Naive thymus-derived CD4-positive, alpha-beta T cell (primary cell): ENCODE data around the gene SUSD6. TPM values are rescaled to one million over a fixed set of nuclear protein-coding genes. Genes with fewer than 3 reads are reported as not detected.

Experiments
- ATAC-seq: fragments of 150-1000 bp; cut with Tn5 transposase; 2 replicates; pipeline ENCODE4 v1.10.0; 2021; ENCODE audit warnings: mild to moderate bottlenecking, moderate library complexity
- CTCF ChIA-PET: fragments of 350-600 bp; sonication (Branson Sonifier 250); formaldehyde crosslinking; loops from one replicate; lab custom pipeline; 2021; ENCODE audit warnings: antibody characterized with exemption; lab: Charles Lee
- POLR2A ChIA-PET: fragments of 350-600 bp; sonication (Branson Sonifier 250); formaldehyde crosslinking; loops from one replicate; lab custom pipeline; 2021; ENCODE audit warnings: antibody characterized with exemption, inconsistent platforms; lab: Charles Lee
- DNase-seq, 9 donors: peaks; one replicate each; pipeline versions ENCODE4 v3.0.0 to v3.0.0-alpha.2; 2020 to 2022; ENCODE audit warnings: mixed read lengths in 1 of 9
- H3K27ac ChIP-seq: one replicate; pipeline ENCODE4 v1.7.0; 2013; ENCODE audit warnings: mild to moderate bottlenecking, low read depth, low read length, moderate library complexity
- H3K27me3 ChIP-seq, 2 donors: one replicate each; pipeline ENCODE4 v1.7.0; 2013; ENCODE audit warnings: low read length in 2 of 2, mild to moderate bottlenecking in 2 of 2, moderate library complexity in 2 of 2; ENCODE audit not compliant: control insufficient read depth in 2 of 2, insufficient read depth in 2 of 2
- H3K36me3 ChIP-seq, 3 experiments: 1 replicate in 2 of 3; 2 replicates in 1 of 3; pipeline ENCODE4 v1.7.0; 2013; ENCODE audit warnings: low read length in 3 of 3, mild to moderate bottlenecking in 3 of 3, moderate library complexity in 1 of 3; ENCODE audit not compliant: insufficient read depth in 3 of 3, control insufficient read depth in 2 of 3
- H3K4me1 ChIP-seq, 2 donors: one replicate each; pipeline ENCODE4 v1.7.0; 2013; ENCODE audit warnings: low read length in 2 of 2, mild to moderate bottlenecking in 2 of 2, moderate library complexity in 1 of 2; ENCODE audit not compliant: control insufficient read depth in 2 of 2, insufficient read depth in 2 of 2
- H3K4me3 ChIP-seq: 2 replicates; pipeline ENCODE4 v1.7.0; 2013; ENCODE audit warnings: mild to moderate bottlenecking, low read length
- H3K9me3 ChIP-seq, 3 experiments: 1 replicate in 2 of 3; 2 replicates in 1 of 3; pipeline ENCODE4 v1.7.0; 2013; ENCODE audit warnings: low read length in 3 of 3; ENCODE audit not compliant: control insufficient read depth in 2 of 3
- H3K27ac Mint-ChIP-seq, 9 donors: one replicate each; pipeline ENCODE4 v1.8.0; 2020 to 2022; ENCODE audit warnings: mixed read lengths in 9 of 9, mild to moderate bottlenecking in 8 of 9, moderate library complexity in 5 of 9, inconsistent platforms in 2 of 9
- H3K27me3 Mint-ChIP-seq, 5 donors: one replicate each; pipeline ENCODE4 v1.8.0; 2021 to 2022; ENCODE audit warnings: mixed read lengths in 5 of 5, mild to moderate bottlenecking in 1 of 5
- H3K36me3 Mint-ChIP-seq, 5 donors: one replicate each; pipeline ENCODE4 v1.8.0; 2020 to 2022; ENCODE audit warnings: mixed read lengths in 5 of 5, mild to moderate bottlenecking in 3 of 5, inconsistent platforms in 1 of 5
- H3K4me1 Mint-ChIP-seq, 7 donors: one replicate each; pipeline ENCODE4 v1.8.0; 2020 to 2022; ENCODE audit warnings: mixed read lengths in 7 of 7, mild to moderate bottlenecking in 3 of 7, inconsistent platforms in 1 of 7
- H3K4me3 Mint-ChIP-seq, 10 donors: one replicate each; pipeline ENCODE4 v1.8.0; 2020 to 2022; ENCODE audit warnings: mild to moderate bottlenecking in 10 of 10, mixed read lengths in 10 of 10, moderate library complexity in 6 of 10, inconsistent platforms in 2 of 10
- H3K9me3 Mint-ChIP-seq, 11 donors: one replicate each; pipeline ENCODE4 v1.8.0; 2020 to 2022; ENCODE audit warnings: mixed read lengths in 11 of 11, mild to moderate bottlenecking in 4 of 11, inconsistent platforms in 1 of 11, moderate library complexity in 1 of 11
- intact Hi-C, 2 donors: fragments of 100-400 bp; cut with micrococcal nuclease; formaldehyde crosslinking; loops; one replicate each; pipeline ENCODE4 v1.15.1; 2023
- polyA plus RNA-seq, 2 donors: library from polyadenylated mRNA; unstranded; fragments of 300-500 nt; fragmentation: Illumina TruSeq; gene quantifications; one replicate each; pipeline ENCODE4 v1.2.3, GENCODE V29; 2021
- total RNA-seq, 6 experiments: library from RNA in 5 of 6; stranded (reverse) in 5 of 6; gene quantifications; 1 replicate in 5 of 6; 2 replicates in 1 of 6; pipeline ENCODE4 v1.2.3 and lab custom pipeline; 2021 to 2026

Gene SUSD6
- total and polyA plus RNA-seq, 7 experiments from 2014 or later, result 4.3 to 90.8 (median 44.6) TPM

DNA sequence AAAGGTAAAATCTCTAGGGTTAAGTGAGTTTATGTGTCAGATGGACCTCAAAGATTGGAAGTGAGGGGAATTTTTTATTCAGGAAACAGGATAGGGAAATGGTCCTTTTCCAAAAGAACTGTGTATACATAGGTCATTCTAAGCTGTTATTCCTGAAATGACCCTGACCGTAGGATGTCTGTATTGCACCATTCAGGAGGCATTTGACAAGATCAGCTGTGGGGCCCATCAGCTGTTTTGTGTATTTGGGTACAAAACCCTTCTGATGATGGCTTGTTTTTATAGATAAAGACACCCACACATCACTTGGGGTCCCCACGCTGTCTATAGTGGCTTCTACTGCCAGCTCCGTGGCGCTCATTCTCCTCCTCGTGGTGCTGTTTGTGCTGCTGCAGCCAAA, 92.9 kb downstream of the SUSD6 start:
- intact Hi-C loops, result no loop called here
- ATAC-seq (no peak), DNase-seq (no peak)
- Mint-ChIP-seq H3K27ac (peak overlapping the region in 2 of 9 donors; percentile 47 to 53), H3K4me3 (peak overlapping the region in 1 of 10 donors; percentile 5), H3K36me3 (peaks cover 0 to 46% (median 22%) of the 10 kb centered on the region in 5 donors), H3K27me3 (no peaks in the 10 kb centered on the region), H3K4me1 (peaks cover 36 to 82% (median 53%) of the 10 kb centered on the region in 7 donors), H3K9me3 (no peaks in the 10 kb centered on the region)
- Histone ChIP-seq H3K4me3 (no peak overlapping the region), H3K4me1 (peaks cover 4% of the 10 kb centered on the region in 2 donors), H3K9me3 (no peaks in the 10 kb centered on the region), H3K36me3 (peaks cover 0 to 47% (median 18%) of the 10 kb centered on the region in 3 experiments), H3K27ac (no peak overlapping the region), H3K27me3 (no peaks in the 10 kb centered on the region)
- ChIA-PET CTCF (interaction anchor here (0.6 to 1.1 kb wide), 4 partner anchors 12 to 92 kb away, joined by 3 to 4 read pairs (median 3); no protein-coding TSS in a partner anchor), POLR2A (interaction anchor here (0.8 to 0.9 kb wide), 2 partner anchors 79 to 93 kb away, joined by 3 read pairs; partner anchors contain the start of gene SUSD6)

DNA sequence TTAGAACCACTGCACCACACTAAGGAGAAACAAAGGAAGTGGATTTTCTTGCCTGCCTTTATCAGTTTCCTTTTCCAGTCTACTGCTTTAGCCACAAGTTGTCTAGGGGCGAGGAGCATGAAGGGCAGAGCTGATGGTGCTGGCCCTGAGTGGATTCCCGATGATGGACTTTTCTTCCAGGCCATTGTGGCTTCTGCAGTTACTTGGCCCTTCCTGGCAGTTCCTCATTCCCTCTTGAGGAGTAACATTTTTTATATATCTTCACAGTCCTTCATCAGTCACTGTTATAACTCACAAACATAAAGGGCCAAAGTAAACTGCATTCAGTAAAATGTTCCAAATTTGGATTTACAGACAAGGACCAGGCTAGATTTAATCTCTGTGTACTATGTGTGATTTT, 94.3 kb downstream of the SUSD6 start:
- POLR2A ChIA-PET, result interaction anchor here (1.2 kb wide), 1 partner anchor 99 kb away, joined by 3 read pairs; no protein-coding TSS in a partner anchor
- H3K27me3 ChIP-seq, result no peaks in the 10 kb centered on the region
- ATAC-seq (no peak), DNase-seq (no peak)
- Mint-ChIP-seq H3K4me1 (peaks cover 32 to 85% (median 46%) of the 10 kb centered on the region in 7 donors), H3K27me3 (no peaks in the 10 kb centered on the region), H3K9me3 (no peaks in the 10 kb centered on the region), H3K36me3 (peaks cover 0 to 43% (median 25%) of the 10 kb centered on the region in 5 donors), H3K27ac (peak overlapping the region in 7 of 9 donors; percentile 0 to 77 (median 26)), H3K4me3 (peak overlapping the region in 1 of 10 donors; percentile 49)
- H3K36me3 ChIP-seq, result peaks cover under 1 to 61% (median 24%) of the 10 kb centered on the region in 3 experiments
- no peaks in the 10 kb centered on the region for H3K9me3 ChIP-seq
- CTCF ChIA-PET, result no interaction called here
- intact Hi-C loops, result loop anchor here in 1 of 2 donors (1.0 to 5.0 kb wide), 2 partner anchors 11 to 33 kb away; no protein-coding TSS in a partner anchor
- H3K4me1 ChIP-seq, result peaks cover 4% of the 10 kb centered on the region in 2 donors
- H3K4me3 ChIP-seq, result no peak overlapping the region
- H3K27ac ChIP-seq, result no peak overlapping the region

DNA sequence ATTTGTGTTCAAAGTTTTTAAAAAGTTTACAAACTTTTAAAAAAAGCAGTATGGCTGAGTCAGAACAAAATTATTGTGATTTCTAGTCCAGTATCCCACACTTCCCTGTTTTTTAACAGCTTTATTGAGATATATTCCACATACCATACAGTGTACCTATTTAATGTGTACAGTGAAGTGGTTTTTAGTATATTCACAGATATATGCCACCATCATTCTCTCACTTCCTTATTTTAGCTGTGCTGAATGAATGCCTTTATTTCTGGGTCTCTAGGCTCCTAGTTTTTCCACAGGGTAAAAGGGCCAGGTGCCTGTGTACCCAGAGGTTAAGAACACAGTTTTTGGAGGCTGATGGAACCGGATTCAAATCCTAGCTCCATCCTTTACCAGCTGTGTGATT, 96.7 kb downstream of the SUSD6 start:
- DNase-seq, result no peak
- Histone ChIP-seq H3K27me3 (no peaks in the 10 kb centered on the region), H3K27ac (no peak overlapping the region), H3K36me3 (peaks cover 9 to 77% (median 28%) of the 10 kb centered on the region in 3 experiments), H3K9me3 (no peaks in the 10 kb centered on the region), H3K4me3 (no peak overlapping the region), H3K4me1 (peaks cover 4 to 14% of the 10 kb centered on the region in 2 donors)
- POLR2A ChIA-PET, result interaction anchor here (1.3 kb wide), 1 partner anchor 34 kb away, joined by 3 read pairs; no protein-coding TSS in a partner anchor
- Mint-ChIP-seq H3K4me3 (no peak overlapping the region), H3K36me3 (peaks cover 4 to 57% (median 40%) of the 10 kb centered on the region in 5 donors), H3K9me3 (no peaks in the 10 kb centered on the region), H3K27ac (no peak overlapping the region), H3K4me1 (peaks cover 28 to 83% (median 43%) of the 10 kb centered on the region in 7 donors), H3K27me3 (no peaks in the 10 kb centered on the region)
- intact Hi-C loops, result loop anchor here (1.0 to 5.0 kb wide), 2 partner anchors 36 to 105 kb away; no protein-coding TSS in a partner anchor
- no peak for ATAC-seq
- CTCF ChIA-PET, result interaction anchor here (0.6 to 1.3 kb wide), 3 partner anchors 72 to 105 kb away, joined by 3 to 4 read pairs (median 4); no protein-coding TSS in a partner anchor

DNA sequence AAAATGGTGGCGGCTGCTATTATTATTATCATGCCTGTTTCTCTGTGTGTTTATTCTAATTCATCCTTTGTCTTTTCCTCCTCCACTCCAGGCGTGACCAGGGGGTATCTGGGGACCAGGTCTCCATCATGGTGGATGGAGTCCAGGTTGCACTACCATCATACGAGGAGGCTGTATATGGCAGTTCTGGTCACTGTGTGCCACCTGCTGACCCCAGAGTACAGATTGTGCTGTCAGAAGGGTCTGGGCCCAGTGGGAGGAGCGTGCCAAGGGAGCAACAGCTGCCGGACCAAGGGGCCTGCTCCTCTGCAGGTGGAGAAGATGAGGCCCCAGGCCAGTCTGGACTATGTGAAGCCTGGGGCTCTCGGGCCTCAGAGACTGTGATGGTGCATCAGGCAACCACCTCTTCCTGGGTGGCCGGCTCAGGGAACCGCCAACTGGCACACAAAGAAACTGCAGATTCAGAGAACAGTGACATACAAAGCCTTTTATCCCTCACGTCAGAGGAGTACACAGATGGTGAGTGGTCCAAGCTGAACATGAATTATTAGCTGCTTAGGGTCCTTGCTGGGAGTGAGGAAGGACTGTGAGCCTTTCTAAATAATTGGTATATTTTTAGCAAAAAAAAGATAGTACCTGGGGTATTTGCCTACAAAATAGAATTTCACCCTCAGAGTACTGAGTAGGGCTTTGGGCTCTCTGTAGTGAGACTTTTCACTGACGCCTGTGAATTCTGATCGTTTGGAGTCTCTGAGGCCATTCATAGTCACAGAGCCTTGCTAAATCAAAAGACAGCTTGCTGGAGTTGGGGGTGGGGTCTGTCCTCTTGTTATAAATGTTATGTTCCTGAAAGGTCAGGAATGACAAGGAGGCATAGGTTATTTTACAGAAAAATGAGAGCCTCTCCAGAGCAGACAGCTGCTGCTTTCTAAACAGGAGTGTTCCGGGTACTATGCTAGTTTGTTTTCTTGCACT, 97.5 kb downstream of the SUSD6 start:
- Histone ChIP-seq H3K9me3 (no peaks in the 10 kb centered on the region), H3K4me3 (no peak overlapping the region), H3K4me1 (peaks cover 4 to 12% of the 10 kb centered on the region in 2 donors), H3K27me3 (no peaks in the 10 kb centered on the region), H3K27ac (no peak overlapping the region), H3K36me3 (peaks cover 9 to 72% (median 26%) of the 10 kb centered on the region in 3 experiments)
- Mint-ChIP-seq H3K27ac (peak overlapping the region in 3 of 9 donors; percentile 9 to 58 (median 36)), H3K9me3 (no peaks in the 10 kb centered on the region), H3K36me3 (peaks cover 4 to 55% (median 39%) of the 10 kb centered on the region in 5 donors), H3K4me3 (no peak overlapping the region), H3K27me3 (no peaks in the 10 kb centered on the region), H3K4me1 (peaks cover 24 to 83% (median 35%) of the 10 kb centered on the region in 7 donors)
- peak; percentile 52 for ATAC-seq
- POLR2A ChIA-PET, result interaction anchor here (0.8 to 1.6 kb wide), 4 partner anchors 9 to 94 kb away, joined by 4 to 6 read pairs (median 4); partner anchors contain the start of gene SRSF5
- CTCF ChIA-PET, result interaction anchor here (0.6 to 1.3 kb wide), 3 partner anchors 63 to 106 kb away, joined by 3 to 4 read pairs (median 3); no protein-coding TSS in a partner anchor
- intact Hi-C loops, result loop anchor here (1.0 to 5.0 kb wide), 2 partner anchors 37 to 106 kb away; no protein-coding TSS in a partner anchor
- peak in 2 of 9 donors; percentile 20 to 25 for DNase-seq

DNA sequence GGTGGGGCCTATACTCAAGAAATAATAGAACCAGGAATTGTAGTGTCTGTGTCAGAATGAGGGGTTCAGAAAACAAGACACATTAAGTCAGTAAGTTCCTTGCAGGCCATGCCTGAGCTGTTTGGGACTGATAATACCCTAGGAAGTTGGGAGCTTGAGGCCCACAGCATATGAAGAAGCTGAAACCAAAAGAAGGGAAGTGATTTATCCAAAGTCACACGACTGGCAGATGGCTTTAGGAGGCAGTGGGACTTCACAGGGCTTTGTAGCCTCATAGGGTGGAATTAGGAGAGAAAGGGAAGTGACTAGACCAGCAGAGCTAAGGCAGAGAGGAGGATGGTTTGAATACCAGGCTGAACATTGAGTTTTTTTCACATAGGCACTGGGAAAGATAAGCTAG, 99.0 kb downstream of the SUSD6 start:
- CTCF ChIA-PET, result interaction anchor here (0.9 to 1.8 kb wide), 3 partner anchors 19 to 126 kb away, joined by 3 to 9 read pairs (median 3); no protein-coding TSS in a partner anchor
- intact Hi-C loops, result no loop called here
- Mint-ChIP-seq H3K9me3 (no peaks in the 10 kb centered on the region), H3K36me3 (peaks cover 4 to 50% (median 40%) of the 10 kb centered on the region in 5 donors), H3K27me3 (no peaks in the 10 kb centered on the region), H3K4me1 (peaks cover 20 to 83% (median 33%) of the 10 kb centered on the region in 7 donors), H3K4me3 (no peak overlapping the region), H3K27ac (peak overlapping the region in 7 of 9 donors; percentile 1 to 69 (median 39))
- Histone ChIP-seq H3K27ac (no peak overlapping the region), H3K4me3 (no peak overlapping the region), H3K4me1 (peaks cover 4 to 12% of the 10 kb centered on the region in 2 donors), H3K36me3 (peaks cover 9 to 57% (median 19%) of the 10 kb centered on the region in 3 experiments), H3K27me3 (no peaks in the 10 kb centered on the region), H3K9me3 (no peaks in the 10 kb centered on the region)
- DNase-seq, result no peak
- peak; percentile 69 for ATAC-seq
- POLR2A ChIA-PET, result interaction anchor here (1.0 to 1.6 kb wide), 4 partner anchors 8 to 62 kb away, joined by 4 to 6 read pairs (median 4); partner anchors contain the start of gene SRSF5

DNA sequence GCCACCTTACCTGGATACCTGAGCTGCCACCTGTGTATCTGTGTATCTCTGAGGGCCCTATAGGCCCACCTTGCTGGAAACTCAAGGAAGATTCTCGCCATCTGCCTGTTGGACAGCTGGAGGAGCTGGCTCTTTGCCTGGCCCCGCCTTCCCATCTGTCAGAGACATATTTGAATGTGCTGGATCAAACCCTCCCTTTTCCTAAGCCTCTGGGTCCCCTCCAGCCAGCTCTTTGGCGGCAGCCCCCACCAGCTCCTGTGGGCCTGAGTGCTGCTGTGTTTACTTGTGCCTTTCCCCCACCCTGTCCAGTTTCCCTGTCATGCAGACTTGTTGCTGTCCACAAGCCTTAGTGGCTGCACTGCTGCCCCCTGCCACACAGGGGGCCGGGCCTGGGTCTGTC, 99.7 kb downstream of the SUSD6 start:
- Mint-ChIP-seq H3K4me3 (no peak overlapping the region), H3K36me3 (peaks cover 4 to 45% (median 40%) of the 10 kb centered on the region in 5 donors), H3K9me3 (no peaks in the 10 kb centered on the region), H3K27ac (peak overlapping the region in 5 of 9 donors; percentile 36 to 69 (median 43)), H3K4me1 (peaks cover 25 to 82% (median 39%) of the 10 kb centered on the region in 7 donors), H3K27me3 (no peaks in the 10 kb centered on the region)
- Histone ChIP-seq H3K9me3 (no peaks in the 10 kb centered on the region), H3K4me1 (peaks cover 8 to 12% of the 10 kb centered on the region in 2 donors), H3K27ac (no peak overlapping the region), H3K4me3 (no peak overlapping the region), H3K36me3 (peaks cover 9 to 51% (median 19%) of the 10 kb centered on the region in 3 experiments), H3K27me3 (no peaks in the 10 kb centered on the region)
- DNase-seq (no peak), ATAC-seq (no peak)
- intact Hi-C loops, result no loop called here
- ChIA-PET CTCF (interaction anchor here (0.9 to 1.8 kb wide), 3 partner anchors 18 to 126 kb away, joined by 3 to 9 read pairs (median 3); no protein-coding TSS in a partner anchor), POLR2A (interaction anchor here (1.4 kb wide), 1 partner anchor 9 kb away, joined by 5 read pairs; no protein-coding TSS in a partner anchor)
